Esophagus muscularis mucosa (tissue), 4 donors: ENCODE results near the gene CITED4.

Experiments
- CTCF ChIP-seq, 3 experiments: fragments of 200-600 bp in 2 of 3; fragments of 450-650 bp in 1 of 3; sonication (generic) in 2 of 3; IDR thresholded peaks; one replicate each; pipeline ENCODE4 v1.5.1; 2017 to 2019; ENCODE audit warnings: antibody characterized with exemption in 3 of 3, mild to moderate bottlenecking in 2 of 3, moderate library complexity in 1 of 3
- EP300 ChIP-seq: sonication (generic); formaldehyde crosslinking; IDR thresholded peaks from one replicate; pipeline ENCODE4 v1.6.1; 2017; ENCODE audit warnings: antibody characterized with exemption
- POLR2A ChIP-seq: fragments of 450-650 bp; IDR thresholded peaks from one replicate; pipeline ENCODE4 v1.6.1; 2017; ENCODE audit warnings: antibody characterized with exemption, moderate library complexity, mild to moderate bottlenecking, low read depth
- POLR2AphosphoS5 ChIP-seq, 2 donors: sonication (generic); formaldehyde crosslinking; IDR thresholded peaks; one replicate each; pipeline ENCODE4 v1.6.1; 2017; ENCODE audit warnings: antibody characterized with exemption in 2 of 2

DNA sequence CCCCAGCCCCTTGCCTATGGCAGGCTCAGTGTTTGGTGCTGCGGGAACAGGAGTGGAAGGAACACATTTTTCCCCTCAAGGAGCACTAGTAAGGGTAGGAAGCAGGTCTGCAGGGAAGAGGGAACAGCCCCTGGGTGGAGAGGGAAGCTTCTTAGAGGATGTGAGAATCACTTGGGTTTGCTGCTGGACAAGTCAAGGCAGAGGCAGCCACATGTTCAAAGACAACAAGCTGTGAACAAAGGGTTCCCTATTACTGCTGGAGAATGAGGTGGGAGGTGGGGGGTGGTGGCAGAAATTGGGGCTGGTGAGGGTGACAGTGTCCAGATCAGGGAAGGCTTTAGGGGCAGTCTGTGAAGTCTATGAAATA lies 24.8 kb upstream of the CITED4 start:
- no peak for TF ChIP-seq CTCF (IDR thresholded peaks at IDR 0.05)
- TF ChIP-seq POLR2AphosphoS5 (IDR thresholded peaks at IDR 0.05) = no peak
- no peak for TF ChIP-seq POLR2A
- TF ChIP-seq EP300 = no peak
